ENCODE data around the gene FBXO9. TPM values are rescaled to one million over a fixed set of nuclear protein-coding genes. Genes with fewer than 3 reads are reported as not detected.

FBXO9 gene
- total RNA-seq, 3 donors from 2014 or later = 58.9 to 88.5 (median 68.5) TPM

GRCh38 chr6:53095270-53095669 lies 30.1 kb downstream of the FBXO9 start:
- Histone ChIP-seq H3K27me3 (no peaks in the 10 kb centered on the region), H3K36me3 (peaks cover 19% of the 10 kb centered on the region), H3K9me3 (no peaks in the 10 kb centered on the region), H3K27ac (no peak overlapping the region), H3K4me3 (no peak overlapping the region), H3K4me1 (no peaks in the 10 kb centered on the region)
- intact Hi-C loops (cut with DNase I; ENCODE audit: low total_unique reads) = loop anchor here (5.0 kb wide), 1 partner anchor 862 kb away; no protein-coding TSS in a partner anchor
- DNase-seq (ENCODE audit: low spot score in 2 of 2) = no peak
- TF ChIP-seq POLR2AphosphoS5 (IDR thresholded peaks at IDR 0.05) (no peak), POLR2A (IDR thresholded peaks at IDR 0.05) (no peak), CTCF (IDR thresholded peaks at IDR 0.05) (no peak)

- Histone ChIP-seq H3K4me3 (no peak overlapping the region), H3K27me3 (no peaks in the 10 kb centered on the region), H3K4me1 (no peaks in the 10 kb centered on the region), H3K36me3 (peaks cover 19% of the 10 kb centered on the region), H3K27ac (no peak overlapping the region), H3K9me3 (no peaks in the 10 kb centered on the region)
- DNase-seq (ENCODE audit: low spot score in 2 of 2) = no peak
- intact Hi-C loops (cut with DNase I; ENCODE audit: low total_unique reads) = loop anchor here (5.0 kb wide), 1 partner anchor 862 kb away; no protein-coding TSS in a partner anchor
- no peak for TF ChIP-seq CTCF (IDR thresholded peaks at IDR 0.05)
- no peak for TF ChIP-seq POLR2A (IDR thresholded peaks at IDR 0.05)
- TF ChIP-seq POLR2AphosphoS5 (IDR thresholded peaks at IDR 0.05) = no peak
These were observed 30.5 kb downstream of the FBXO9 start for GRCh38 chr6:53095716-53096115.

- intact Hi-C loops (cut with DNase I; ENCODE audit: low total_unique reads) = no loop called here
- H3K4me3 ChIP-seq = no peak overlapping the region
- no peaks in the 10 kb centered on the region for H3K27me3 ChIP-seq
- H3K9me3 ChIP-seq = no peaks in the 10 kb centered on the region
- no peak for DNase-seq (ENCODE audit: low spot score in 2 of 2)
- H3K36me3 ChIP-seq = no peaks in the 10 kb centered on the region
- no peak overlapping the region for H3K27ac ChIP-seq
- no peaks in the 10 kb centered on the region for H3K4me1 ChIP-seq
- TF ChIP-seq CTCF (IDR thresholded peaks at IDR 0.05) (no peak), POLR2AphosphoS5 (IDR thresholded peaks at IDR 0.05) (no peak), POLR2A (IDR thresholded peaks at IDR 0.05) (no peak)
These were observed 35.4 kb downstream of the FBXO9 start for GRCh38 chr6:53100561-53100960.

- TF ChIP-seq POLR2A (IDR thresholded peaks at IDR 0.05) = no peak
- no peak for TF ChIP-seq POLR2AphosphoS5 (IDR thresholded peaks at IDR 0.05)
- TF ChIP-seq CTCF (IDR thresholded peaks at IDR 0.05) = no peak
These were observed 35.8 kb downstream of the FBXO9 start for GRCh38 chr6:53101006-53101405.

GRCh38 chr6:53103993-53104675 lies 38.9 kb downstream of the FBXO9 start:
- H3K27me3 ChIP-seq = no peaks in the 10 kb centered on the region
- no peaks in the 10 kb centered on the region for H3K36me3 ChIP-seq
- peak in 1 of 3 donors; percentile 15 for TF ChIP-seq CTCF (IDR thresholded peaks at IDR 0.05)
- no peak for TF ChIP-seq POLR2A (IDR thresholded peaks at IDR 0.05)
- intact Hi-C loops (cut with DNase I; ENCODE audit: low total_unique reads) = no loop called here
- no peak overlapping the region for H3K4me3 ChIP-seq
- no peaks in the 10 kb centered on the region for H3K4me1 ChIP-seq
- no peak for DNase-seq (ENCODE audit: low spot score in 2 of 2)
- no peaks in the 10 kb centered on the region for H3K9me3 ChIP-seq
- H3K27ac ChIP-seq = no peak overlapping the region

More at GRCh38 chr6:53101006-53101405, 35.8 kb downstream of the FBXO9 start:
- Histone ChIP-seq H3K4me1 (no peaks in the 10 kb centered on the region), H3K27me3 (no peaks in the 10 kb centered on the region), H3K36me3 (no peaks in the 10 kb centered on the region), H3K4me3 (no peak overlapping the region), H3K27ac (no peak overlapping the region), H3K9me3 (no peaks in the 10 kb centered on the region)
- no peak for DNase-seq (ENCODE audit: low spot score in 2 of 2)
- intact Hi-C loops (cut with DNase I; ENCODE audit: low total_unique reads) = no loop called here

Measured in breast epithelium (tissue), 4 donors.